Trophoblast cell (in vitro differentiated cells and primary cell): Measurements from ENCODE around the gene ELAC1.

Source experiments
- DNase-seq, 2 donors: peaks; one replicate each; pipeline ENCODE4 v3.0.0-alpha.2; 2016
- H2AFZ ChIP-seq: 2 replicates; pipeline ENCODE4 v1.6.1; 2013; ENCODE audit warnings: low read length, moderate library complexity, mild to moderate bottlenecking; ENCODE audit not compliant: insufficient read depth, poor library complexity
- H2AK5ac ChIP-seq: 2 replicates; pipeline ENCODE4 v1.6.1; 2013; ENCODE audit warnings: mild to moderate bottlenecking, low read length
- H2BK120ac ChIP-seq: 2 replicates; pipeline ENCODE4 v1.6.1; 2013; ENCODE audit warnings: low read length, mild to moderate bottlenecking, moderate library complexity; ENCODE audit not compliant: insufficient read depth, poor library complexity
- H2BK12ac ChIP-seq: 2 replicates; pipeline ENCODE4 v1.6.1; 2013; ENCODE audit warnings: mild to moderate bottlenecking, low read length, moderate library complexity
- H2BK5ac ChIP-seq: 2 replicates; pipeline ENCODE4 v1.6.1; 2013; ENCODE audit warnings: low read length, low read depth, moderate library complexity, mild to moderate bottlenecking; ENCODE audit not compliant: poor library complexity
- H3K14ac ChIP-seq: 2 replicates; pipeline ENCODE4 v1.6.1; 2013; ENCODE audit warnings: mild to moderate bottlenecking, low read length
- H3K18ac ChIP-seq: 2 replicates; pipeline ENCODE4 v1.6.1; 2013; ENCODE audit warnings: mild to moderate bottlenecking, low read length
- H3K23ac ChIP-seq: 2 replicates; pipeline ENCODE4 v1.6.1; 2013; ENCODE audit warnings: low read length
- H3K27ac ChIP-seq: 2 replicates; pipeline ENCODE4 v1.5.1; 2013; ENCODE audit warnings: low read depth, mild to moderate bottlenecking, inconsistent platforms, low read length, moderate library complexity
- H3K27me3 ChIP-seq: 2 replicates; pipeline ENCODE4 v1.6.1; 2013; ENCODE audit warnings: inconsistent platforms, mild to moderate bottlenecking, low read length, moderate library complexity; ENCODE audit not compliant: insufficient read depth
- H3K36me3 ChIP-seq, 2 experiments: 1 replicate in 1 of 2; 2 replicates in 1 of 2; pipeline ENCODE4 v1.6.1; 2013; ENCODE audit warnings: low read length in 2 of 2, mild to moderate bottlenecking in 2 of 2, moderate library complexity in 1 of 2; ENCODE audit not compliant: insufficient read depth in 2 of 2, control insufficient read depth in 1 of 2
- H3K4ac ChIP-seq: 2 replicates; pipeline ENCODE4 v1.6.1; 2013; ENCODE audit warnings: low read depth, mild to moderate bottlenecking, low read length, moderate library complexity
- H3K4me1 ChIP-seq, 2 experiments: 1 replicate in 1 of 2; 2 replicates in 1 of 2; pipeline ENCODE4 v1.6.1; 2013; ENCODE audit warnings: low read length in 2 of 2, mild to moderate bottlenecking in 2 of 2, moderate library complexity in 1 of 2; ENCODE audit not compliant: insufficient read depth in 2 of 2, control insufficient read depth in 1 of 2
- H3K4me2 ChIP-seq: 2 replicates; pipeline ENCODE4 v1.6.1; 2013; ENCODE audit warnings: inconsistent platforms, mild to moderate bottlenecking, low read length, moderate library complexity
- H3K4me3 ChIP-seq: 2 replicates; pipeline ENCODE4 v1.5.1; 2013; ENCODE audit warnings: mild to moderate bottlenecking, low read depth, low read length, inconsistent platforms
- H3K79me1 ChIP-seq: one replicate; pipeline ENCODE4 v1.6.1; 2013; ENCODE audit warnings: low read length
- H3K79me2 ChIP-seq: 2 replicates; pipeline ENCODE4 v1.6.1; 2013; ENCODE audit warnings: low read length, mild to moderate bottlenecking; ENCODE audit not compliant: control insufficient read depth, insufficient read depth, poor library complexity
- H3K9ac ChIP-seq: 2 replicates; pipeline ENCODE4 v1.6.1; 2013; ENCODE audit warnings: mild to moderate bottlenecking, low read length
- H3K9me3 ChIP-seq: 2 replicates; pipeline ENCODE4 v1.6.1; 2013; ENCODE audit warnings: low read depth, mild to moderate bottlenecking, control low read depth, inconsistent platforms, low read length; ENCODE audit not compliant: insufficient read depth
- H4K12ac ChIP-seq: 2 replicates; pipeline ENCODE4 v1.6.1; 2013; ENCODE audit warnings: low read depth, mild to moderate bottlenecking, low read length, moderate library complexity
- H4K8ac ChIP-seq: 2 replicates; pipeline ENCODE4 v1.6.1; 2013; ENCODE audit warnings: low read depth, mild to moderate bottlenecking, low read length, moderate library complexity
- H4K91ac ChIP-seq: one replicate; pipeline ENCODE4 v1.6.1; 2013; ENCODE audit warnings: low read depth, mild to moderate bottlenecking, low read length, moderate library complexity
- WGBS: extraction: QIAGEN DNeasy Blood & Tissue Kit; methylation state at CpG from one replicate; pipeline ENCODE4 v1.1.7; 2013; ENCODE audit warnings: missing lambda C conversion rate; ENCODE audit not compliant: insufficient read length, insufficient coverage; ENCODE audit errors: extremely low coverage; 5-methylcytosine and 5-hydroxymethylcytosine counted together

The ELAC1 gene

GRCh38 chr18:50987261-50987660 is 19.4 kb downstream of the ELAC1 start:
- no peak overlapping the region for H2BK12ac ChIP-seq
- no peaks in the 10 kb centered on the region for H3K9me3 ChIP-seq
- no peak overlapping the region for H4K91ac ChIP-seq
- no peak overlapping the region for H4K8ac ChIP-seq
- H3K27me3 ChIP-seq = no peaks in the 10 kb centered on the region
- H3K23ac ChIP-seq = no peak overlapping the region
- peak in 1 of 2 donors; percentile 5 for DNase-seq
- H3K36me3 ChIP-seq = peaks cover 0 to 3% of the 10 kb centered on the region in 2 experiments
- H2BK5ac ChIP-seq = no peak overlapping the region
- H3K9ac ChIP-seq = no peak overlapping the region
- no peak overlapping the region for H3K4ac ChIP-seq
- no peak overlapping the region for H4K12ac ChIP-seq
- H3K4me3 ChIP-seq = no peak overlapping the region
- no peak overlapping the region for H3K14ac ChIP-seq
- H3K4me1 ChIP-seq = peaks cover 3 to 7% of the 10 kb centered on the region in 2 experiments
- H2BK120ac ChIP-seq = no peak overlapping the region
- H2AFZ ChIP-seq = no peak overlapping the region
- H3K79me1 ChIP-seq = peaks cover 2% of the 10 kb centered on the region
- peaks cover 2% of the 10 kb centered on the region for H3K79me2 ChIP-seq
- no CpG with 5 or more reads among the region's 2 CpGs for WGBS
- H2AK5ac ChIP-seq = no peak overlapping the region
- no peak overlapping the region for H3K18ac ChIP-seq
- no peak overlapping the region for H3K27ac ChIP-seq
- H3K4me2 ChIP-seq = no peak overlapping the region

DNA sequence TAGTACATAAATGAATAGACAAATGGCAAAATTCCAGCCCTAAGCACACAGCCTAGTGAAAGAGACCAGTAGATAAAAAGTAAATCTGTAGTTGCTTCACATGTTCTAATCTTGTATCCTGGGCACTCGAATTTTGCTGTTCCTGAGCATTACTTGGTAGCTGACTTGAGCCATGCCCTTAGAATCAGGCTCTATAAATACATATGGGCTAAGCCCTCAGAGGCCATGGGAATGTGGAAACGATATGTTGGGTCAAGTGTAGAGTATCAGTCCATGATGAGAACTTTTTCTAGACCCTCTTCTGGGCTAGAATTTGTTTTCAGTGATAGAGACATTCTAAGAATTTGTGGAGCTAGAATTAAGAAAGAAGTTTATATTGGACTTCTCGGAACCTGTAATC is 21.9 kb downstream of the ELAC1 start:
- peaks cover 2% of the 10 kb centered on the region for H3K79me1 ChIP-seq

GRCh38 chr18:50992351-50992762 is 24.5 kb downstream of the ELAC1 start:
- H3K4me2 ChIP-seq = peak overlapping the region; percentile 41
- H3K79me2 ChIP-seq = no peaks in the 10 kb centered on the region
- no peaks in the 10 kb centered on the region for H3K36me3 ChIP-seq
- H3K23ac ChIP-seq = no peak overlapping the region
- peaks cover 0 to 6% of the 10 kb centered on the region in 2 experiments for H3K4me1 ChIP-seq
- H3K18ac ChIP-seq = no peak overlapping the region
- H2BK120ac ChIP-seq = no peak overlapping the region
- no peaks in the 10 kb centered on the region for H3K9me3 ChIP-seq
- H3K4me3 ChIP-seq = no peak overlapping the region
- no peak overlapping the region for H2BK5ac ChIP-seq
- H3K14ac ChIP-seq = no peak overlapping the region
- DNase-seq = no peak
- no peak overlapping the region for H3K4ac ChIP-seq
- H3K9ac ChIP-seq = no peak overlapping the region
- no peaks in the 10 kb centered on the region for H3K27me3 ChIP-seq
- H2AK5ac ChIP-seq = no peak overlapping the region
- H4K12ac ChIP-seq = no peak overlapping the region
- H4K8ac ChIP-seq = no peak overlapping the region
- no peak overlapping the region for H2BK12ac ChIP-seq
- H3K27ac ChIP-seq = no peak overlapping the region
- H3K79me1 ChIP-seq = no peaks in the 10 kb centered on the region
- no peak overlapping the region for H2AFZ ChIP-seq
- no CpG with 5 or more reads among the region's 3 CpGs for WGBS
- no peak overlapping the region for H4K91ac ChIP-seq

More for the DNA sequence above, 21.9 kb downstream of the ELAC1 start:
- no peak overlapping the region for H3K14ac ChIP-seq
- H3K23ac ChIP-seq = no peak overlapping the region
- H3K9me3 ChIP-seq = no peaks in the 10 kb centered on the region
- H3K27me3 ChIP-seq = no peaks in the 10 kb centered on the region
- H3K27ac ChIP-seq = no peak overlapping the region
- no peak overlapping the region for H3K18ac ChIP-seq
- H3K4me1 ChIP-seq = peaks cover 3 to 12% of the 10 kb centered on the region in 2 experiments
- no peak overlapping the region for H2AK5ac ChIP-seq
- peaks cover 2% of the 10 kb centered on the region for H3K79me2 ChIP-seq
- H4K91ac ChIP-seq = no peak overlapping the region
- no peak overlapping the region for H2BK5ac ChIP-seq
- H4K8ac ChIP-seq = no peak overlapping the region
- H4K12ac ChIP-seq = no peak overlapping the region
- H3K9ac ChIP-seq = no peak overlapping the region
- no peaks in the 10 kb centered on the region for H3K36me3 ChIP-seq
- no peak overlapping the region for H2BK12ac ChIP-seq
- H2BK120ac ChIP-seq = no peak overlapping the region
- no CpG with 5 or more reads among the region's 3 CpGs for WGBS
- no peak for DNase-seq
- no peak overlapping the region for H3K4me3 ChIP-seq
- H3K4me2 ChIP-seq = no peak overlapping the region
- no peak overlapping the region for H3K4ac ChIP-seq
- H2AFZ ChIP-seq = no peak overlapping the region

GRCh38 chr18:50994031-50994430 is 26.2 kb downstream of the ELAC1 start:
- Histone ChIP-seq H3K4me3 (no peak overlapping the region), H4K91ac (no peak overlapping the region), H4K12ac (no peak overlapping the region), H2AK5ac (no peak overlapping the region), H3K4me1 (peaks cover 0 to 6% of the 10 kb centered on the region in 2 experiments), H3K79me1 (no peaks in the 10 kb centered on the region), H3K23ac (no peak overlapping the region), H2BK12ac (no peak overlapping the region), H3K9me3 (no peaks in the 10 kb centered on the region), H3K14ac (no peak overlapping the region), H3K4ac (no peak overlapping the region), H2BK120ac (no peak overlapping the region), H4K8ac (no peak overlapping the region), H3K4me2 (no peak overlapping the region), H2AFZ (no peak overlapping the region), H3K18ac (no peak overlapping the region), H2BK5ac (no peak overlapping the region), H3K79me2 (no peaks in the 10 kb centered on the region), H3K36me3 (peaks cover 0 to 2% of the 10 kb centered on the region in 2 experiments), H3K9ac (no peak overlapping the region), H3K27me3 (no peaks in the 10 kb centered on the region), H3K27ac (no peak overlapping the region)
- DNase-seq = no peak
- WGBS = no CpG with 5 or more reads among the region's 2 CpGs
